H9 (cell line): Measurements from ENCODE around the gene TOGARAM2. TPM values are rescaled to one million over a fixed set of nuclear protein-coding genes. Genes with fewer than 3 reads are reported as not detected.

Experiments
- DNase-seq: peaks from one replicate; pipeline ENCODE4 v3.0.0-alpha.2; 2017
- H2AFZ ChIP-seq: one replicate; pipeline ENCODE4 v1.6.1; 2013; ENCODE audit warnings: mild to moderate bottlenecking, low read length, control low read depth, moderate library complexity
- H2AK5ac ChIP-seq: 2 replicates; pipeline ENCODE4 v1.6.1; 2013; ENCODE audit warnings: low read length, control low read depth, mixed read lengths; ENCODE audit not compliant: insufficient read length
- H2BK120ac ChIP-seq: one replicate; pipeline ENCODE4 v1.6.1; 2013; ENCODE audit warnings: low read depth, mild to moderate bottlenecking, low read length, control low read depth, inconsistent platforms; ENCODE audit not compliant: poor library complexity, severe bottlenecking
- H2BK12ac ChIP-seq: 2 replicates; pipeline ENCODE4 v1.6.1; 2013; ENCODE audit warnings: low read length, control low read depth, mixed read lengths, low read depth; ENCODE audit not compliant: insufficient read length
- H2BK15ac ChIP-seq: 2 replicates; pipeline ENCODE4 v1.6.1; 2013; ENCODE audit warnings: low read depth, low read length, control low read depth
- H2BK20ac ChIP-seq: one replicate; pipeline ENCODE4 v1.6.1; 2013; ENCODE audit warnings: low read depth, mild to moderate bottlenecking, low read length, control low read depth, inconsistent platforms; ENCODE audit not compliant: poor library complexity, severe bottlenecking
- H2BK5ac ChIP-seq: 2 replicates; pipeline ENCODE4 v1.6.1; 2013; ENCODE audit warnings: low read length, control low read depth, mixed read lengths; ENCODE audit not compliant: insufficient read length
- H3K14ac ChIP-seq: 2 replicates; pipeline ENCODE4 v1.6.1; 2013; ENCODE audit warnings: low read length, control low read depth; ENCODE audit not compliant: insufficient read depth
- H3K18ac ChIP-seq: 2 replicates; pipeline ENCODE4 v1.6.1; 2013; ENCODE audit warnings: low read depth, mild to moderate bottlenecking, mixed read lengths, low read length, control low read depth; ENCODE audit not compliant: insufficient read length
- H3K23ac ChIP-seq: 2 replicates; pipeline ENCODE4 v1.6.1; 2013; ENCODE audit warnings: low read length, control low read depth, mixed read lengths, low read depth; ENCODE audit not compliant: insufficient read length
- H3K23me2 ChIP-seq: 2 replicates; pipeline ENCODE4 v1.6.1; 2013; ENCODE audit warnings: low read depth, mild to moderate bottlenecking, mixed read lengths, low read length, control low read depth; ENCODE audit not compliant: insufficient read length, poor library complexity, severe bottlenecking
- H3K27ac ChIP-seq: 2 replicates; pipeline ENCODE4 v1.5.1; 2013; ENCODE audit warnings: low read length, control low read depth, mixed read lengths, low read depth; ENCODE audit not compliant: insufficient read length
- H3K27me3 ChIP-seq: 2 replicates; pipeline ENCODE4 v1.6.1; 2013; ENCODE audit warnings: low read length, control low read depth, inconsistent platforms; ENCODE audit not compliant: insufficient read depth
- H3K4ac ChIP-seq: 2 replicates; pipeline ENCODE4 v1.6.1; 2013; ENCODE audit warnings: low read depth, mild to moderate bottlenecking, control low read depth, inconsistent platforms, low read length, moderate library complexity
- H3K4me1 ChIP-seq: 2 replicates; pipeline ENCODE4 v1.6.1; 2013; ENCODE audit warnings: low read length, control low read depth, inconsistent platforms; ENCODE audit not compliant: insufficient read depth
- H3K4me2 ChIP-seq: 2 replicates; pipeline ENCODE4 v1.6.1; 2013; ENCODE audit warnings: low read length, control low read depth, mixed read lengths; ENCODE audit not compliant: insufficient read length, insufficient read depth
- H3K56ac ChIP-seq: 2 replicates; pipeline ENCODE4 v1.6.1; 2013; ENCODE audit warnings: low read depth, mild to moderate bottlenecking, mixed read lengths, low read length, control low read depth; ENCODE audit not compliant: insufficient read length
- H3K79me1 ChIP-seq: 2 replicates; pipeline ENCODE4 v1.6.1; 2013; ENCODE audit warnings: low read depth, mild to moderate bottlenecking, moderate library complexity, low read length, control low read depth, inconsistent platforms; ENCODE audit not compliant: insufficient read depth, poor library complexity, severe bottlenecking
- H3K79me2 ChIP-seq: 2 replicates; pipeline ENCODE4 v1.6.1; 2013; ENCODE audit warnings: low read length, control low read depth, inconsistent platforms; ENCODE audit not compliant: insufficient read depth
- H3K9ac ChIP-seq: 2 replicates; pipeline ENCODE4 v1.6.1; 2013; ENCODE audit warnings: low read length, control low read depth, mixed read lengths; ENCODE audit not compliant: insufficient read length; ENCODE audit errors: extremely low read depth
- H3K9me3 ChIP-seq: one replicate; pipeline ENCODE4 v1.6.1; 2013; ENCODE audit warnings: low read depth, low read length, inconsistent platforms; ENCODE audit not compliant: control insufficient read depth
- H3T11ph ChIP-seq: one replicate; pipeline ENCODE4 v1.6.1; 2013; ENCODE audit warnings: mild to moderate bottlenecking, low read length, control low read depth, inconsistent platforms
- H4K20me1 ChIP-seq: one replicate; pipeline ENCODE4 v1.6.1; 2013; ENCODE audit not compliant: control insufficient read depth, insufficient read length, insufficient read depth
- H4K5ac ChIP-seq: 2 replicates; pipeline ENCODE4 v1.6.1; 2013; ENCODE audit warnings: low read depth, mild to moderate bottlenecking, mixed read lengths, low read length, control low read depth; ENCODE audit not compliant: insufficient read length
- H4K8ac ChIP-seq: replicated peaks from 2 replicates; pipeline ENCODE4 v1.6.1; 2013; ENCODE audit warnings: low read length, control low read depth, mixed read lengths, low read depth; ENCODE audit not compliant: insufficient read length
- H4K91ac ChIP-seq: 2 replicates; pipeline ENCODE4 v1.6.1; 2013; ENCODE audit warnings: low read depth, mild to moderate bottlenecking, moderate library complexity, mixed read lengths, low read length, control low read depth; ENCODE audit not compliant: insufficient read length
- H3K27ac Mint-ChIP-seq, 3 experiments: 2 replicates in 2 of 3; 3 replicates in 1 of 3; pipeline ENCODE4 v1.8.0; 2020 to 2021; ENCODE audit warnings: mixed read lengths in 3 of 3, mild to moderate bottlenecking in 1 of 3, moderate library complexity in 1 of 3
- H3K27me3 Mint-ChIP-seq: 2 replicates; pipeline ENCODE4 v1.8.0; 2021; ENCODE audit warnings: low read depth, mild to moderate bottlenecking, moderate library complexity, mixed read lengths
- H3K36me3 Mint-ChIP-seq, 3 experiments: 2 replicates in 2 of 3; 3 replicates in 1 of 3; pipeline ENCODE4 v1.8.0; 2020 to 2021; ENCODE audit warnings: low read depth in 3 of 3, mixed read lengths in 3 of 3; ENCODE audit not compliant: insufficient read depth in 1 of 3
- H3K4me1 Mint-ChIP-seq, 2 experiments: 2 replicates each; pipeline ENCODE4 v1.8.0; 2020; ENCODE audit warnings: mixed read lengths in 2 of 2
- H3K4me3 Mint-ChIP-seq, 2 experiments: 2 replicates in 1 of 2; 3 replicates in 1 of 2; pipeline ENCODE4 v1.8.0; 2020 to 2021; ENCODE audit warnings: mild to moderate bottlenecking in 2 of 2, mixed read lengths in 2 of 2, moderate library complexity in 1 of 2
- H3K9me3 Mint-ChIP-seq, 2 experiments: 2 replicates in 1 of 2; 3 replicates in 1 of 2; pipeline ENCODE4 v1.8.0; 2020; ENCODE audit warnings: mild to moderate bottlenecking in 2 of 2, mixed read lengths in 2 of 2, moderate library complexity in 1 of 2
- WGBS: extraction: QIAGEN DNeasy Blood & Tissue Kit; methylation state at CpG from one replicate; pipeline ENCODE4 v1.1.7; 2013; ENCODE audit warnings: missing lambda C conversion rate, low lambda C conversion rate, mixed read lengths; ENCODE audit not compliant: insufficient read length; ENCODE audit errors: extremely low coverage; 5-methylcytosine and 5-hydroxymethylcytosine counted together
- total RNA-seq: library from RNA; stranded (reverse); gene quantifications from 2 replicates; pipeline ENCODE4 v1.2.1, GENCODE V29; 2021
- TF ChIP-seq, protein P1 (sequence below): fragments of 200-600 bp; sonication (generic); conservative IDR thresholded peaks from 3 replicates; pipeline ENCODE4 v1.8.0; 2021; ENCODE audit warnings: antibody characterized with exemption, mild to moderate bottlenecking

Gene TOGARAM2
- total RNA-seq, 1 experiment from 2014 or later: 0.83 TPM

DNA sequence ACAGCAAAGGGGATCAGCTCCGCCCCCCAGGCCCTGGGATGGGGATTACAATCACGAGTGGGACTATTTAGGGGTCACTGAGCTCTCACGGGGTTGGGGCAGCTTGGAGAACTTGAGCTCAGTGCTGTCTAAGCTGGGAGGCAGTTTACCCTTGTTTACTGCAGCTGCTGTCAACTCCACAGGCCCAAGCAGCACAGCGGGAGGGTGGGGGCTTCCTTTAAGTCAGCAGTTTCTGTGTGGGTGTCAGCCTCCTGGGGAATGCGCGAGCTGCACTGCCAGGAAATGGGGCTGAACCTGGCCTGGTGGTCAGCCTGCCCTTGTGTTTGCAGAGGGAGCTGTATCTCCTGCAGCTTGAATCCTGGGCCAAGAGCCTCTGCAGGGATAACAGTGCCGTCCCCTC is 29.8 kb downstream of the TOGARAM2 start:
- no peaks in the 10 kb centered on the region for H4K20me1 ChIP-seq
- H2AFZ ChIP-seq: no peak overlapping the region
- DNase-seq: peak; percentile 52

More for the DNA sequence above, 29.8 kb downstream of the TOGARAM2 start:
- Histone ChIP-seq H2BK120ac (no peak overlapping the region), H4K8ac (no peak overlapping the region), H2BK20ac (no peak overlapping the region), H3K79me1 (no peaks in the 10 kb centered on the region), H3K9me3 (no peaks in the 10 kb centered on the region), H3K27ac (no peak overlapping the region), H3K23me2 (no peaks in the 10 kb centered on the region), H4K91ac (no peak overlapping the region), H3K4me2 (no peak overlapping the region), H3K4me1 (no peaks in the 10 kb centered on the region; the same call in 1 of the 2 replicates), H4K5ac (no peak overlapping the region), H2BK12ac (no peak overlapping the region), H3K18ac (no peak overlapping the region), H2AK5ac (no peak overlapping the region), H3K27me3 (no peaks in the 10 kb centered on the region), H3K9ac (no peak overlapping the region), H3K23ac (no peak overlapping the region), H3K14ac (no peak overlapping the region; the same call in 1 of the 2 replicates), H3T11ph (no peak overlapping the region), H3K4ac (no peak overlapping the region), H3K79me2 (no peaks in the 10 kb centered on the region), H2BK5ac (no peak overlapping the region), H3K56ac (no peak overlapping the region), H2BK15ac (no peak overlapping the region)
- no CpG with 5 or more reads among the region's 7 CpGs for WGBS
- H3K9me3 Mint-ChIP-seq: no peaks in the 10 kb centered on the region
- TF ChIP-seq, protein P1, sequence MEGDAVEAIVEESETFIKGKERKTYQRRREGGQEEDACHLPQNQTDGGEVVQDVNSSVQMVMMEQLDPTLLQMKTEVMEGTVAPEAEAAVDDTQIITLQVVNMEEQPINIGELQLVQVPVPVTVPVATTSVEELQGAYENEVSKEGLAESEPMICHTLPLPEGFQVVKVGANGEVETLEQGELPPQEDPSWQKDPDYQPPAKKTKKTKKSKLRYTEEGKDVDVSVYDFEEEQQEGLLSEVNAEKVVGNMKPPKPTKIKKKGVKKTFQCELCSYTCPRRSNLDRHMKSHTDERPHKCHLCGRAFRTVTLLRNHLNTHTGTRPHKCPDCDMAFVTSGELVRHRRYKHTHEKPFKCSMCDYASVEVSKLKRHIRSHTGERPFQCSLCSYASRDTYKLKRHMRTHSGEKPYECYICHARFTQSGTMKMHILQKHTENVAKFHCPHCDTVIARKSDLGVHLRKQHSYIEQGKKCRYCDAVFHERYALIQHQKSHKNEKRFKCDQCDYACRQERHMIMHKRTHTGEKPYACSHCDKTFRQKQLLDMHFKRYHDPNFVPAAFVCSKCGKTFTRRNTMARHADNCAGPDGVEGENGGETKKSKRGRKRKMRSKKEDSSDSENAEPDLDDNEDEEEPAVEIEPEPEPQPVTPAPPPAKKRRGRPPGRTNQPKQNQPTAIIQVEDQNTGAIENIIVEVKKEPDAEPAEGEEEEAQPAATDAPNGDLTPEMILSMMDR: no peak
- H3K36me3 Mint-ChIP-seq: no peaks in the 10 kb centered on the region
- H3K4me3 Mint-ChIP-seq: no peak overlapping the region; a peak in 1 of 5 replicates
- H3K4me1 Mint-ChIP-seq: peaks cover 24 to 29% of the 10 kb centered on the region in 2 experiments
- peak overlapping the region in 1 of 3 experiments; percentile 85; a peak in 1 of 7 replicates for H3K27ac Mint-ChIP-seq
- H3K27me3 Mint-ChIP-seq: no peaks in the 10 kb centered on the region; the same call in none of the 2 replicates
